Peyer's patch (tissue), 4 donors: Measurements from ENCODE around the gene F13A1. TPM values are rescaled to one million over a fixed set of nuclear protein-coding genes. Genes with fewer than 3 reads are reported as not detected.

Experiments used
- DNase-seq, 3 donors: peaks; one replicate each; pipeline ENCODE4 v3.0.0-alpha.2; 2017 to 2019
- H3K27ac ChIP-seq, 4 donors: fragments of 200-600 bp; sonication (generic); one replicate each; pipeline ENCODE4 v1.5.1; 2016 to 2019
- H3K27me3 ChIP-seq, 2 donors: fragments of 200-600 bp; sonication (generic); one replicate each; pipeline ENCODE4 v1.5.1; 2019
- H3K36me3 ChIP-seq, 3 donors: fragments of 200-600 bp; sonication (generic); one replicate each; pipeline ENCODE4 v1.5.1; 2016 to 2019
- H3K4me1 ChIP-seq, 4 donors: fragments of 200-600 bp; sonication (generic); one replicate each; pipeline ENCODE4 v1.5.1; 2016 to 2019
- H3K4me3 ChIP-seq, 4 donors: fragments of 200-600 bp; sonication (generic); 1 replicate in 3 of 4; 2 replicates in 1 of 4; pipeline ENCODE4 v1.5.1; 2016 to 2019; ENCODE audit warnings: mild to moderate bottlenecking in 1 of 4
- H3K9me3 ChIP-seq, 4 donors: fragments of 200-600 bp; sonication (generic); one replicate each; pipeline ENCODE4 v1.5.1; 2016 to 2019; ENCODE audit warnings: mild to moderate bottlenecking in 1 of 4
- POLR2A ChIP-seq, 2 donors: fragments of 450-650 bp; IDR thresholded peaks; one replicate each; pipeline ENCODE4 v1.5.1; 2017; ENCODE audit warnings: antibody characterized with exemption in 2 of 2, mild to moderate bottlenecking in 2 of 2, moderate library complexity in 2 of 2
- total RNA-seq, 4 donors: library from RNA; depleted of rRNA; stranded (reverse); fragments of >200 nt; gene quantifications; one replicate each; pipeline ENCODE4 v1.1.0, GENCODE V29; 2016
- TF ChIP-seq, protein P1 (sequence below), 6 experiments: fragments of 450-650 bp in 4 of 6; fragments of 200-600 bp in 2 of 6; sonication (generic) in 1 of 6; IDR thresholded peaks; one replicate each; pipeline ENCODE4 v1.5.1; 2017 to 2019; ENCODE audit warnings: antibody characterized with exemption in 6 of 6, mild to moderate bottlenecking in 3 of 6, moderate library complexity in 1 of 6

Gene F13A1
- total RNA-seq, 4 donors from 2014 or later: 13.0 to 29.7 (median 25.5) TPM

DNA sequence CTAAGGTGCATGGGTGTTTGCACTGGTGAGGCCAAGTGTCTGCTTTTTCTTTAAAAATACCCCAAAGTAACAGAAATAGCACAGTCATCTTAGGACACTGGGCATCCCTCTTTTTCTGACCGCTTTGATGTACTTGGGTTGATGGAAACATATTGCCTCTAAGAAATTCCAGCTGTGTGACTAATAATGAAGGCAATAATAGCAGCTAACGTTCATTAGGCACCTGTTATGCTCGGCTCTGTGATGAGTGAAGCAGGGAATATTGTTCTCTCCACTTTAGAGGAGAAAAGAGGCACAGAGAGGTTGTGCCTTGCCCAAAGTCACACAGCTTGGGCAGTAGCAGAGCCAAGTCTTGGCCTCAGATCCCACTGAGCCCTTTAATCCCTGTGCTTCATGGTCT is 100.7 kb downstream of the F13A1 start:
- H3K4me3 ChIP-seq: no peak overlapping the region
- no peak for DNase-seq
- no peaks in the 10 kb centered on the region for H3K27me3 ChIP-seq
- no peaks in the 10 kb centered on the region for H3K36me3 ChIP-seq
- H3K9me3 ChIP-seq: no peaks in the 10 kb centered on the region
- H3K4me1 ChIP-seq: no peaks in the 10 kb centered on the region
- H3K27ac ChIP-seq: no peak overlapping the region
- TF ChIP-seq, protein P1, sequence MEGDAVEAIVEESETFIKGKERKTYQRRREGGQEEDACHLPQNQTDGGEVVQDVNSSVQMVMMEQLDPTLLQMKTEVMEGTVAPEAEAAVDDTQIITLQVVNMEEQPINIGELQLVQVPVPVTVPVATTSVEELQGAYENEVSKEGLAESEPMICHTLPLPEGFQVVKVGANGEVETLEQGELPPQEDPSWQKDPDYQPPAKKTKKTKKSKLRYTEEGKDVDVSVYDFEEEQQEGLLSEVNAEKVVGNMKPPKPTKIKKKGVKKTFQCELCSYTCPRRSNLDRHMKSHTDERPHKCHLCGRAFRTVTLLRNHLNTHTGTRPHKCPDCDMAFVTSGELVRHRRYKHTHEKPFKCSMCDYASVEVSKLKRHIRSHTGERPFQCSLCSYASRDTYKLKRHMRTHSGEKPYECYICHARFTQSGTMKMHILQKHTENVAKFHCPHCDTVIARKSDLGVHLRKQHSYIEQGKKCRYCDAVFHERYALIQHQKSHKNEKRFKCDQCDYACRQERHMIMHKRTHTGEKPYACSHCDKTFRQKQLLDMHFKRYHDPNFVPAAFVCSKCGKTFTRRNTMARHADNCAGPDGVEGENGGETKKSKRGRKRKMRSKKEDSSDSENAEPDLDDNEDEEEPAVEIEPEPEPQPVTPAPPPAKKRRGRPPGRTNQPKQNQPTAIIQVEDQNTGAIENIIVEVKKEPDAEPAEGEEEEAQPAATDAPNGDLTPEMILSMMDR (IDR thresholded peaks at IDR 0.05): no peak
- no peak for TF ChIP-seq POLR2A (IDR thresholded peaks at IDR 0.05)

DNA sequence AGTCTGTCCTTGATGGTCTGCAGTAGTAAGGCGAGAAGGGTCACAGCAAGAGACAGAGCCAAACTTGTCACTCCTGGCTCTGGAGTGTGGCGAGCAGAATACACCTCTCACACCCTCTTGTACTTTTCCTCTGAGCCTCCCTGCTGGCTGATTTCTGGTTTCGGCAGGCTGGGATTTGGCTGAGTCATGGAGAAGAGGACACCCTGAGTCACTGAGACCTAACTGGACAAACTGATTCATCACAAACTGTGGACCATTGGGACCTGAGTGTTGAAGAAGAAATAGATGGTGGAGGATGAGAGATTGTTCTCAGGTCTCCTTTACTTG is 101.7 kb downstream of the F13A1 start:
- Histone ChIP-seq H3K9me3 (no peaks in the 10 kb centered on the region), H3K27ac (no peak overlapping the region), H3K27me3 (no peaks in the 10 kb centered on the region), H3K4me3 (no peak overlapping the region), H3K36me3 (no peaks in the 10 kb centered on the region), H3K4me1 (no peaks in the 10 kb centered on the region)
- TF ChIP-seq, protein P1 (IDR thresholded peaks at IDR 0.05): no peak
- TF ChIP-seq POLR2A (IDR thresholded peaks at IDR 0.05): no peak
- DNase-seq: no peak

GRCh38 chr6:6217855-6218758 is 102.4 kb downstream of the F13A1 start:
- Histone ChIP-seq H3K4me1 (no peaks in the 10 kb centered on the region), H3K4me3 (no peak overlapping the region), H3K9me3 (no peaks in the 10 kb centered on the region), H3K36me3 (no peaks in the 10 kb centered on the region), H3K27ac (no peak overlapping the region), H3K27me3 (no peaks in the 10 kb centered on the region)
- no peak for TF ChIP-seq POLR2A (IDR thresholded peaks at IDR 0.05)
- TF ChIP-seq, protein P1 (IDR thresholded peaks at IDR 0.05): no peak
- no peak for DNase-seq

GRCh38 chr6:6210994-6211393 is 109.5 kb downstream of the F13A1 start:
- no peak for TF ChIP-seq POLR2A (IDR thresholded peaks at IDR 0.05)
- TF ChIP-seq, protein P1 (IDR thresholded peaks at IDR 0.05): no peak
- peaks cover 0 to 2% (median 0%) of the 10 kb centered on the region in 4 donors for H3K9me3 ChIP-seq
- no peak overlapping the region for H3K4me3 ChIP-seq
- no peaks in the 10 kb centered on the region for H3K4me1 ChIP-seq
- H3K27ac ChIP-seq: no peak overlapping the region
- H3K36me3 ChIP-seq: no peaks in the 10 kb centered on the region
- no peaks in the 10 kb centered on the region for H3K27me3 ChIP-seq
- no peak for DNase-seq

DNA sequence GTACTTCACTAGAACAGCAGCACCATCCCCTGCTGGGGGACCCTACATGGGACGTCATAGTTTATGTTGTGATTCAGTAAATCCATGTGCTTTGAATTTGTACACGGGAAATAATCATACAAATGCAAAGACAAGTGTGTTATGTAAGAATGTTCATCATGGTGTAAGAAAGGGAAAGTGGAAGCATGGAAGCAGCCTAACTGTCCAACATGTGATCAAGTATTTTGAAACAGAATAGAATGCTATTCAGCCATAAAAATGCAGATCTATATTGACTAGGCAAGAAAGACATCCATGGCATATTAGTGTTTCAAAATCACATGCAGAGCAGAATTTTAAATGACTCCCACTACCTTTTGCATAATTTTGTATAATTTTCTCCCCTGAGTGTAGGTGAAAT is 117.6 kb downstream of the F13A1 start:
- no peaks in the 10 kb centered on the region for H3K27me3 ChIP-seq
- no peaks in the 10 kb centered on the region for H3K4me1 ChIP-seq
- H3K36me3 ChIP-seq: no peaks in the 10 kb centered on the region
- no peak overlapping the region for H3K4me3 ChIP-seq
- no peak for DNase-seq
- no peak overlapping the region for H3K27ac ChIP-seq
- TF ChIP-seq POLR2A (IDR thresholded peaks at IDR 0.05): no peak
- TF ChIP-seq, protein P1 (IDR thresholded peaks at IDR 0.05): no peak
- H3K9me3 ChIP-seq: no peaks in the 10 kb centered on the region
